GM23248 (cell line): ENCODE results near the gene COL27A1.

Experiments
- EZH2 ChIP-seq: fragments of 200-600 bp; sonication (generic); IDR thresholded peaks from 2 replicates; pipeline ENCODE4 v1.6.1; 2018; ENCODE audit warnings: antibody characterized with exemption, mild to moderate bottlenecking; ENCODE audit not compliant: insufficient read depth, poor library complexity, severe bottlenecking
- EZH2phosphoT487 ChIP-seq: fragments of 200-600 bp; sonication (generic); IDR thresholded peaks from 2 replicates; pipeline ENCODE4 v1.6.1; 2018; ENCODE audit warnings: antibody characterized with exemption, moderate library complexity, mild to moderate bottlenecking, low read depth; ENCODE audit not compliant: insufficient read depth

DNA sequence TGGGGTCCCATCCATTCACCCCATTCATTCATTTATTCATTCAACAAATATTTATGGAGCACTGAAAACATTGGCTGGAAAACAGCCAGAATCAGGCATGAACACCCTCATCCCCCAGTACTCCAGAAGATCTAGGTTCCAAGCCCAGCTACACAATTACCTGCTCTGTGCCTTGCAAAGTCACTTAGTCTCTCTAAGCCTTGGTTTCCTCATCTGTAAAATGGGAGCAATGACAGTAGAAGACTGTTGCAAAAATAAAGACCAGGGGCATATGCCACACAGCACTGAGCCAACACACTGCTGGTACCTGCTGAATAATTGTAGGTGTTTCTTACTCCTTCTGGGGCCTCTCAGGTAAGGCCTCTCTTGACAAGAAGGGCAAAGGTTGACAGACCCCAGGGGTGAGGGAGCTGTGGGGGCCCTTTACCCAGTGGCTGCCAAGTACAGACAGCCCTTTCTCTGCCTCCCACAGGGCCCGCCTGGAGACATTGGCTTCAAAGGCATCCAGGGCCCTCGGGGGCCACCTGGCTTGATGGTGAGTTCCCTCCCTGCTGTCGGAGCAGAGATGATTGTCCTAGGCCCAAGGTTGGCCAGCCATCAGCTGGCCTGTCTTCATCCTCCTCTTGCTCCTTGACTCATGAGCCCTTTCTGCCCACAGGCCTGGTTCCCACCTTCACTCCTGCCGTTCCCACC, 145.0 kb downstream of the COL27A1 start:
- TF ChIP-seq EZH2phosphoT487 (no peak), EZH2 (no peak)
